SK-N-SH treated with all-trans-retinoic acid at 6 μM for 48 hours (cell line): ENCODE measurements around the gene KIF15.

Experiments
- ARNTL ChIP-seq: fragments of 450-650 bp; formaldehyde crosslinking; IDR thresholded peaks from 2 replicates; pipeline ENCODE4 v1.5.0; 2020; ENCODE audit warnings: low read depth, mild to moderate bottlenecking, moderate library complexity, borderline replicate concordance
- BACH2 ChIP-seq: fragments of 250-450 bp; sonication (Bioruptor Pico); IDR thresholded peaks from 2 replicates; pipeline ENCODE4 v1.9.0; 2021; ENCODE audit warnings: mild to moderate bottlenecking, borderline replicate concordance
- CSDC2 ChIP-seq: fragments of 250-450 bp; sonication (Bioruptor Pico); IDR thresholded peaks from 2 replicates; pipeline ENCODE4 v1.5.0; 2020; ENCODE audit warnings: mild to moderate bottlenecking, moderate library complexity
- GLIS3 ChIP-seq: fragments of 250-450 bp; sonication (Bioruptor Pico); IDR thresholded peaks from 2 replicates; pipeline ENCODE4 v1.5.0; 2020; ENCODE audit warnings: mild to moderate bottlenecking, moderate library complexity
- PPARA ChIP-seq: fragments of 250-450 bp; sonication (Bioruptor Pico); IDR thresholded peaks from 2 replicates; pipeline ENCODE4 v1.5.0; 2020; ENCODE audit warnings: mild to moderate bottlenecking, borderline replicate concordance
- TCF4 ChIP-seq: fragments of 250-450 bp; sonication (Bioruptor Pico); IDR thresholded peaks from 2 replicates; pipeline ENCODE4 v1.8.0; 2021; ENCODE audit warnings: mild to moderate bottlenecking, moderate library complexity, borderline replicate concordance
- ZFP30 ChIP-seq: fragments of 450-650 bp; formaldehyde crosslinking; IDR thresholded peaks from 2 replicates; pipeline ENCODE4 v1.5.0; 2022; ENCODE audit warnings: mild to moderate bottlenecking, moderate library complexity
- ZNF565 ChIP-seq: fragments of 450-650 bp; formaldehyde crosslinking; conservative IDR thresholded peaks from 2 replicates; pipeline ENCODE4 v1.5.0; 2020; ENCODE audit warnings: low read depth, mild to moderate bottlenecking, moderate library complexity
- TF ChIP-seq, protein P1 (sequence below): fragments of 250-450 bp; sonication (Bioruptor Pico); IDR thresholded peaks from 2 replicates; pipeline ENCODE4 v1.8.0; 2020; ENCODE audit warnings: mild to moderate bottlenecking, moderate library complexity, borderline replicate concordance
- TF ChIP-seq, protein P2 (sequence below): fragments of 250-450 bp; sonication (Bioruptor Pico); IDR thresholded peaks from 2 replicates; pipeline ENCODE4 v1.5.1; 2020; ENCODE audit warnings: low read depth, mild to moderate bottlenecking, moderate library complexity
- TF ChIP-seq, protein P3 (sequence below): fragments of 250-450 bp; sonication (Bioruptor Pico); IDR thresholded peaks from 2 replicates; pipeline ENCODE4 v1.5.1; 2021; ENCODE audit warnings: mild to moderate bottlenecking, moderate library complexity
- TF ChIP-seq, protein P4 (sequence below): fragments of 250-450 bp; sonication (Bioruptor Pico); IDR thresholded peaks from 2 replicates; pipeline ENCODE4 v1.5.0; 2020; ENCODE audit warnings: mild to moderate bottlenecking, moderate library complexity

DNA sequence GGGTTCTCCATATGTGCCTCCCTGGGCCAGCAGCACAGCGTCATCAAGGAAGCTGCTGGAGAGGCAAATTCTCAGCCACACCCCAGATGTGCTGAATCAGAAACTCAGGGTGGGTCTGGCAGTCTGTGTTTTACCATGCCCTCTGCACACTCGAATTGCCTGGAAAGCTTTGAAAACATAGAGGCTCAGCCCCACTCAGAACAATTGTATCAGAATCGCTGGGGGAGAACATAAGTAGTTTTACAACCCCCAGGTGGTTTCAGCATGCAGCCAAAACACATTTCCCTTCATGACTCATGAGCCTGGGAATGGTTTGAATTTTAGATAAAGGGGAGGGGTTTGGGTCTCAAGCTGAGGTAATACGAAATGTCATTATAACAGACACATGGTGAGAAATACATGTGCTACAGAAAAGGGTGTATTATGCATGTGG, 122.4 kb downstream of the KIF15 start:
- TF ChIP-seq, protein P1, sequence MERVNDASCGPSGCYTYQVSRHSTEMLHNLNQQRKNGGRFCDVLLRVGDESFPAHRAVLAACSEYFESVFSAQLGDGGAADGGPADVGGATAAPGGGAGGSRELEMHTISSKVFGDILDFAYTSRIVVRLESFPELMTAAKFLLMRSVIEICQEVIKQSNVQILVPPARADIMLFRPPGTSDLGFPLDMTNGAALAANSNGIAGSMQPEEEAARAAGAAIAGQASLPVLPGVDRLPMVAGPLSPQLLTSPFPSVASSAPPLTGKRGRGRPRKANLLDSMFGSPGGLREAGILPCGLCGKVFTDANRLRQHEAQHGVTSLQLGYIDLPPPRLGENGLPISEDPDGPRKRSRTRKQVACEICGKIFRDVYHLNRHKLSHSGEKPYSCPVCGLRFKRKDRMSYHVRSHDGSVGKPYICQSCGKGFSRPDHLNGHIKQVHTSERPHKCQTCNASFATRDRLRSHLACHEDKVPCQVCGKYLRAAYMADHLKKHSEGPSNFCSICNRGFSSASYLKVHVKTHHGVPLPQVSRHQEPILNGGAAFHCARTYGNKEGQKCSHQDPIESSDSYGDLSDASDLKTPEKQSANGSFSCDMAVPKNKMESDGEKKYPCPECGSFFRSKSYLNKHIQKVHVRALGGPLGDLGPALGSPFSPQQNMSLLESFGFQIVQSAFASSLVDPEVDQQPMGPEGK (CRISPR knock-in tag), result peak; percentile 98; the same call in 1 of the 2 replicates
- TF ChIP-seq ARNTL (CRISPR knock-in tag) (no peak), BACH2 (CRISPR knock-in tag) (no peak), ZNF565 (CRISPR knock-in tag) (no peak), CSDC2 (CRISPR knock-in tag) (no peak), TCF4 (CRISPR knock-in tag) (no peak), PPARA (CRISPR knock-in tag) (no peak), ZFP30 (no peak), GLIS3 (no peak)
- TF ChIP-seq, protein P2, sequence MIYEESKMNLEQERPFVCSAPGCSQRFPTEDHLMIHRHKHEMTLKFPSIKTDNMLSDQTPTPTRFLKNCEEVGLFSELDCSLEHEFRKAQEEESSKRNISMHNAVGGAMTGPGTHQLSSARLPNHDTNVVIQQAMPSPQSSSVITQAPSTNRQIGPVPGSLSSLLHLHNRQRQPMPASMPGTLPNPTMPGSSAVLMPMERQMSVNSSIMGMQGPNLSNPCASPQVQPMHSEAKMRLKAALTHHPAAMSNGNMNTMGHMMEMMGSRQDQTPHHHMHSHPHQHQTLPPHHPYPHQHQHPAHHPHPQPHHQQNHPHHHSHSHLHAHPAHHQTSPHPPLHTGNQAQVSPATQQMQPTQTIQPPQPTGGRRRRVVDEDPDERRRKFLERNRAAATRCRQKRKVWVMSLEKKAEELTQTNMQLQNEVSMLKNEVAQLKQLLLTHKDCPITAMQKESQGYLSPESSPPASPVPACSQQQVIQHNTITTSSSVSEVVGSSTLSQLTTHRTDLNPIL, result no peak
- TF ChIP-seq, protein P3, sequence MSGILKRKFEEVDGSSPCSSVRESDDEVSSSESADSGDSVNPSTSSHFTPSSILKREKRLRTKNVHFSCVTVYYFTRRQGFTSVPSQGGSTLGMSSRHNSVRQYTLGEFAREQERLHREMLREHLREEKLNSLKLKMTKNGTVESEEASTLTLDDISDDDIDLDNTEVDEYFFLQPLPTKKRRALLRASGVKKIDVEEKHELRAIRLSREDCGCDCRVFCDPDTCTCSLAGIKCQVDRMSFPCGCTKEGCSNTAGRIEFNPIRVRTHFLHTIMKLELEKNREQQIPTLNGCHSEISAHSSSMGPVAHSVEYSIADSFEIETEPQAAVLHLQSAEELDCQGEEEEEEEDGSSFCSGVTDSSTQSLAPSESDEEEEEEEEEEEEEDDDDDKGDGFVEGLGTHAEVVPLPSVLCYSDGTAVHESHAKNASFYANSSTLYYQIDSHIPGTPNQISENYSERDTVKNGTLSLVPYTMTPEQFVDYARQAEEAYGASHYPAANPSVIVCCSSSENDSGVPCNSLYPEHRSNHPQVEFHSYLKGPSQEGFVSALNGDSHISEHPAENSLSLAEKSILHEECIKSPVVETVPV (CRISPR knock-in tag), result no peak
- TF ChIP-seq, protein P4, sequence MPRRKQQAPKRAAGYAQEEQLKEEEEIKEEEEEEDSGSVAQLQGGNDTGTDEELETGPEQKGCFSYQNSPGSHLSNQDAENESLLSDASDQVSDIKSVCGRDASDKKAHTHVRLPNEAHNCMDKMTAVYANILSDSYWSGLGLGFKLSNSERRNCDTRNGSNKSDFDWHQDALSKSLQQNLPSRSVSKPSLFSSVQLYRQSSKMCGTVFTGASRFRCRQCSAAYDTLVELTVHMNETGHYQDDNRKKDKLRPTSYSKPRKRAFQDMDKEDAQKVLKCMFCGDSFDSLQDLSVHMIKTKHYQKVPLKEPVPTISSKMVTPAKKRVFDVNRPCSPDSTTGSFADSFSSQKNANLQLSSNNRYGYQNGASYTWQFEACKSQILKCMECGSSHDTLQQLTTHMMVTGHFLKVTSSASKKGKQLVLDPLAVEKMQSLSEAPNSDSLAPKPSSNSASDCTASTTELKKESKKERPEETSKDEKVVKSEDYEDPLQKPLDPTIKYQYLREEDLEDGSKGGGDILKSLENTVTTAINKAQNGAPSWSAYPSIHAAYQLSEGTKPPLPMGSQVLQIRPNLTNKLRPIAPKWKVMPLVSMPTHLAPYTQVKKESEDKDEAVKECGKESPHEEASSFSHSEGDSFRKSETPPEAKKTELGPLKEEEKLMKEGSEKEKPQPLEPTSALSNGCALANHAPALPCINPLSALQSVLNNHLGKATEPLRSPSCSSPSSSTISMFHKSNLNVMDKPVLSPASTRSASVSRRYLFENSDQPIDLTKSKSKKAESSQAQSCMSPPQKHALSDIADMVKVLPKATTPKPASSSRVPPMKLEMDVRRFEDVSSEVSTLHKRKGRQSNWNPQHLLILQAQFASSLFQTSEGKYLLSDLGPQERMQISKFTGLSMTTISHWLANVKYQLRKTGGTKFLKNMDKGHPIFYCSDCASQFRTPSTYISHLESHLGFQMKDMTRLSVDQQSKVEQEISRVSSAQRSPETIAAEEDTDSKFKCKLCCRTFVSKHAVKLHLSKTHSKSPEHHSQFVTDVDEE (CRISPR knock-in tag), result no peak
